GM12892 (cell line): Measurements from ENCODE around the gene GNAI1.

Experiments used
- POLR2A ChIP-seq: IDR thresholded peaks from 2 replicates; pipeline ENCODE4 v1.6.1; 2011; ENCODE audit warnings: low read depth, low read length, control low read depth
- POLR2AphosphoS5 ChIP-seq: IDR thresholded peaks from 2 replicates; pipeline ENCODE4 v1.6.1; 2011; ENCODE audit warnings: low read depth, low read length, control low read depth
- TAF1 ChIP-seq: IDR thresholded peaks from 2 replicates; pipeline ENCODE4 v1.6.1; 2011; ENCODE audit warnings: low read depth, mild to moderate bottlenecking, control low read depth, low read length, borderline replicate concordance

DNA sequence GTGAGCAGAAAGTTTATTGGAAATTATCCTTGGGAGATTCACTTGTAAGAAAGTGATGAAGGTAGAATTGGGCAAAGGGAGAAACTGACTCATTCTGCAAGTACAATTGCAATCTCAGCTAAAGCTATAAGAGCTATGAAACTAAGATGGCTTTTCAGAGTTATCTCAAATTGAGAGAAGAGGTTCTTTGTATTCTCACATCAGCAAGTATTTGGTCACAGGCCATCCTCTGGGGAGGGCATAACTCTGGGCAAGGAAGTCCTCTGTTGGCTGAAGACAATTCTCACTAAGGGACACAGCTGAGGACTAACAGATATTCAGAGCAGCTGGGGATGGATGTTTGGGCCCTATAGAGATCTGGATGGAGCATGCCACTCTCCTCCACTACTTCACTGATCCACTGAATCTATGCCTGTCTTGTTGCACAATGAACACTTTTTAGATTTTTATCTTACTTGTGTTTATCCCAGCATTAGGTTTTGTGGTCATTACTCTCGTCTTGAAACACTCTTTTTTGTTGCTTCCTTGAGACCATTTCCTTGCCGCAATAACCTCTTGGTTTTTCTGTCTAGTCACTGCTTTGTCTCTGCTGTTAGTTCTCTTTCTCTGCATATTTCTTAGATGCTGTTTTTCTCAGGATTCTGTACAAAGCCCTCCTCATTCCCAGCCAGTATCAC is 115.1 kb downstream of the GNAI1 start:
- no peak for TF ChIP-seq POLR2A
- no peak for TF ChIP-seq TAF1
- TF ChIP-seq POLR2AphosphoS5: no peak
